H54 (cell line): ENCODE results near the gene SRC.
A peak's percentile ranks its signal among the peaks of the same experiment; 100 is the strongest.

Experiments
- DNase-seq: peaks from one replicate; pipeline ENCODE4 v3.0.0; 2011; ENCODE audit warnings: low spot score, mixed read lengths; ENCODE audit not compliant: insufficient read length
- FAIRE-seq: peaks from 3 replicates; lab custom pipeline; 2011; peaks lifted over from hg19 to GRCh38; lab: Jason Lieb, UNC
- POLR2A ChIP-seq: IDR thresholded peaks from 2 replicates; pipeline ENCODE4 v1.6.1; 2011; ENCODE audit warnings: low read depth, mild to moderate bottlenecking, low read length

The SRC gene

GRCh38 chr20:37404461-37404890 is 58.5 kb downstream of the SRC start:
- DNase-seq (no peak), FAIRE-seq (no peak)
- TF ChIP-seq POLR2A = no peak

GRCh38 chr20:37405351-37405897 is 59.5 kb downstream of the SRC start:
- no peak for DNase-seq
- no peak for TF ChIP-seq POLR2A
- FAIRE-seq = no peak

GRCh38 chr20:37406010-37406998 is 60.4 kb downstream of the SRC start:
- peak; percentile 25; the same call in 1 of the 2 replicates for TF ChIP-seq POLR2A
- FAIRE-seq (no peak), DNase-seq (peak; percentile 75)

- no peak for DNase-seq
- no peak for FAIRE-seq
- no peak for TF ChIP-seq POLR2A
These were observed 61.2 kb downstream of the SRC start for GRCh38 chr20:37407019-37407566.

GRCh38 chr20:37407573-37408002 is 61.6 kb downstream of the SRC start:
- no peak for FAIRE-seq
- TF ChIP-seq POLR2A = no peak
- no peak for DNase-seq

- no peak for TF ChIP-seq POLR2A
- FAIRE-seq (no peak), DNase-seq (no peak)
These were observed 62.6 kb downstream of the SRC start for GRCh38 chr20:37408302-37409193.

GRCh38 chr20:37411408-37412219 is 65.7 kb downstream of the SRC start:
- FAIRE-seq (no peak), DNase-seq (no peak)

GRCh38 chr20:37413023-37413334 is 67.0 kb downstream of the SRC start:
- no peak for TF ChIP-seq POLR2A
- DNase-seq = no peak
- FAIRE-seq = no peak

More at GRCh38 chr20:37411408-37412219, 65.7 kb downstream of the SRC start:
- TF ChIP-seq POLR2A = no peak

GRCh38 chr20:37413379-37413778 is 67.4 kb downstream of the SRC start:
- FAIRE-seq = no peak
- TF ChIP-seq POLR2A = no peak

GRCh38 chr20:37414224-37415035 is 68.5 kb downstream of the SRC start:
- DNase-seq (no peak), FAIRE-seq (no peak)
- no peak for TF ChIP-seq POLR2A

More at GRCh38 chr20:37413379-37413778, 67.4 kb downstream of the SRC start:
- no peak for DNase-seq

- DNase-seq (no peak), FAIRE-seq (no peak)
- TF ChIP-seq POLR2A = no peak
These were observed 69.5 kb downstream of the SRC start for GRCh38 chr20:37415118-37416085.
